ENCODE results near the gene TRIM71. TPM values are rescaled to one million over a fixed set of nuclear protein-coding genes. Genes with fewer than 3 reads are reported as not detected.
A peak's percentile ranks its signal among the peaks of the same experiment; 100 is the strongest.

TRIM71 gene
- total RNA-seq, 1 donor from 2014 or later = 106 TPM

- Mint-ChIP-seq H3K27ac (no peak overlapping the region), H3K9me3 (peaks cover 4% of the 10 kb centered on the region), H3K36me3 (peaks cover 14% of the 10 kb centered on the region), H3K4me3 (no peak overlapping the region), H3K27me3 (ENCODE audit: insufficient read depth, low read depth) (no peaks in the 10 kb centered on the region), H3K4me1 (peaks cover 53% of the 10 kb centered on the region)
- Histone ChIP-seq H3K4me2 (peak overlapping the region; percentile 3), H3K27me3 (no peaks in the 10 kb centered on the region), H3K9ac (no peak overlapping the region), H3K4me3 (no peak overlapping the region), H3K36me3 (no peaks in the 10 kb centered on the region), H3K9me3 (ENCODE audit: low read depth) (no peaks in the 10 kb centered on the region), H3K79me2 (ENCODE audit: low read depth) (peaks cover 100% of the 10 kb centered on the region), H2AFZ (replicated peaks) (no peak overlapping the region), H3K4me1 (peaks cover 60% of the 10 kb centered on the region), H3F3A (ENCODE audit: low read depth) (peaks cover 61% of the 10 kb centered on the region), H3K27ac (peak overlapping the region; percentile 24), H4K20me1 (ENCODE audit: low read depth) (peaks cover 100% of the 10 kb centered on the region)
- no peak for DNase-seq (ENCODE audit: low spot score)
- TF ChIP-seq CTCF (IDR thresholded peaks at IDR 0.05) (no peak), EZH2 (IDR thresholded peaks at IDR 0.05) (no peak)
Measured at GRCh38 chr3:32825601-32826375, 8.0 kb downstream of the TRIM71 start.

DNA sequence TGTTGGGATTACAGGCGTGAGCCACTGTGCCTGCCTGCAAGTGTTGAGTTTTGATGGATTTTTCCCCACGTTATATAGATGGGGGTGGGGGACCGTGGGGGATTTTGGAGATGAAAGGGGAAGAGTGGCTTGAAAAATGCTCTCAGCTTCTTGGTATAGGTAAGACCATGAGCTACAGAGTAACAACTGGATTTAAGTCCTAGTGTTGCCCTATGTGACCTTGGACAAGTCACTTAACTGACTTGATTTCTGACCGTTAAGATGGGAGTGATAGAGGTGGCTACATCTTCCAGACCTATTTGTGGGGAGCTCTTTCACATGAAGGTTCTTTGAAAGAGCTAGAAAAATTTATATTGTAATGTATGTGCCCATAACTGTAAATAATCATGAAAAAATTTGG, 13.3 kb downstream of the TRIM71 start:
- Histone ChIP-seq H3K9ac (no peak overlapping the region), H2AFZ (replicated peaks) (no peak overlapping the region), H3K79me2 (ENCODE audit: low read depth) (peaks cover 100% of the 10 kb centered on the region), H3K36me3 (peaks cover 3% of the 10 kb centered on the region), H3K27me3 (no peaks in the 10 kb centered on the region), H3F3A (ENCODE audit: low read depth) (peaks cover 83% of the 10 kb centered on the region), H3K4me2 (no peak overlapping the region), H3K9me3 (ENCODE audit: low read depth) (no peaks in the 10 kb centered on the region), H3K4me3 (no peak overlapping the region), H3K27ac (no peak overlapping the region), H4K20me1 (ENCODE audit: low read depth) (peaks cover 100% of the 10 kb centered on the region), H3K4me1 (peaks cover 56% of the 10 kb centered on the region)
- Mint-ChIP-seq H3K27me3 (ENCODE audit: insufficient read depth, low read depth) (no peaks in the 10 kb centered on the region), H3K36me3 (peaks cover 12% of the 10 kb centered on the region), H3K4me1 (peaks cover 57% of the 10 kb centered on the region), H3K27ac (no peak overlapping the region), H3K4me3 (no peak overlapping the region), H3K9me3 (no peaks in the 10 kb centered on the region)
- TF ChIP-seq EZH2 (IDR thresholded peaks at IDR 0.05) (no peak), CTCF (IDR thresholded peaks at IDR 0.05) (no peak)
- DNase-seq (ENCODE audit: low spot score) = no peak

- TF ChIP-seq EZH2phosphoT487 (IDR thresholded peaks at IDR 0.05) (no peak), EZH2 (IDR thresholded peaks at IDR 0.05) (no peak), CTCF (IDR thresholded peaks at IDR 0.05) (no peak)
- Histone ChIP-seq H3K4me2 (no peak overlapping the region), H3K36me3 (peaks cover 3% of the 10 kb centered on the region), H3K4me3 (no peak overlapping the region), H2AFZ (replicated peaks) (no peak overlapping the region), H3K79me2 (ENCODE audit: low read depth) (peaks cover 100% of the 10 kb centered on the region), H4K20me1 (ENCODE audit: low read depth) (peaks cover 100% of the 10 kb centered on the region), H3K27me3 (no peaks in the 10 kb centered on the region), H3K9me3 (ENCODE audit: low read depth) (no peaks in the 10 kb centered on the region), H3F3A (ENCODE audit: low read depth) (peaks cover 85% of the 10 kb centered on the region), H3K9ac (no peak overlapping the region), H3K4me1 (peaks cover 61% of the 10 kb centered on the region), H3K27ac (peak overlapping the region; percentile 70)
- peaks cover 65% of the 10 kb centered on the region for H3K4me1 Mint-ChIP-seq
- H3K27me3 Mint-ChIP-seq (ENCODE audit: insufficient read depth, low read depth) = no peaks in the 10 kb centered on the region
- no peak for DNase-seq (ENCODE audit: low spot score)
- H3K27ac Mint-ChIP-seq = no peak overlapping the region
- peaks cover 12% of the 10 kb centered on the region for H3K36me3 Mint-ChIP-seq
- no peak overlapping the region for H3K4me3 Mint-ChIP-seq
- no peaks in the 10 kb centered on the region for H3K9me3 Mint-ChIP-seq
Measured at GRCh38 chr3:32831791-32832190, 14.0 kb downstream of the TRIM71 start.
